ENCODE results near the gene SUSD4.

GRCh38 chr1:223204424-223204823 is 159.6 kb downstream of the SUSD4 start:
- TF ChIP-seq CTCF (IDR thresholded peaks at IDR 0.05) (no peak), EZH2 (IDR thresholded peaks at IDR 0.05) (no peak), EZH2phosphoT487 (IDR thresholded peaks at IDR 0.05) (no peak)
